ENCODE data around the gene HRH3.

HRH3 gene

DNA sequence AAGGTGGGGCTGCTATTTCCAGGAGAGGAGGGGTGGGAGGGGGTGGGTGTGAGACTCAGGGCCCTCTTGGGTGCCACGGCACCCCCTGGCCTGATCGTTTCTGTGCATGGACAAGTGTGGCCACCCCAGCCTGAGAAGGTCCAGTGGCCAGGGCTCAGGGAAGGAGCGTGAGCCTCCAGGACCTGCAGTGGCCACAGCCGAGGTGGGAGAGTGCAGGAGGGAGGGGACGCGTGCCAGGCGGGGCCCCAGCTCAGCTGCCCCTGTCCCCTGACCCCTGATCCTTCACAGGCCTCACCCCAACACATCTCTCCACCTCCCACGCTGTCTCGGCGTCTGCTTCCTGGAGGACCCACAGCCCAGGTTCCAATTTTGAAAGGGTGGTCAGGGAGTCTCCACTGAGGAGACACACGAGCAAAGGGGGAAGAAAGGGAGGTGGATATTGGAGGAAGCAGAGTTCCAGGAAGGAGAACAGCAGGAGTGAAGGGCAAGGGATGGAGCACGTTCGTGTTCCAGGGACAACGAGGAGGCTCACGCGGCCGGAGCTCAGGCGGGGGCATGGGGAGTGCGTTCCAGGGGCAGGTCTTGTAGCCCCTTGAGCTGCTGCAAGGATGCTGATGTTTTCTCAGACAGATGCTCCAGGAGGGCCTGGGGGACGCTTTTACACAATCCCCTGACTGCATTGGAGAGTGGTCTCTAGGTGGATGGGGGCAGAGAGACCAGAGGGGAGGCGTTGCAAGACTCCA is 4.2 kb upstream of the HRH3 start:
- TF ChIP-seq, protein P1, sequence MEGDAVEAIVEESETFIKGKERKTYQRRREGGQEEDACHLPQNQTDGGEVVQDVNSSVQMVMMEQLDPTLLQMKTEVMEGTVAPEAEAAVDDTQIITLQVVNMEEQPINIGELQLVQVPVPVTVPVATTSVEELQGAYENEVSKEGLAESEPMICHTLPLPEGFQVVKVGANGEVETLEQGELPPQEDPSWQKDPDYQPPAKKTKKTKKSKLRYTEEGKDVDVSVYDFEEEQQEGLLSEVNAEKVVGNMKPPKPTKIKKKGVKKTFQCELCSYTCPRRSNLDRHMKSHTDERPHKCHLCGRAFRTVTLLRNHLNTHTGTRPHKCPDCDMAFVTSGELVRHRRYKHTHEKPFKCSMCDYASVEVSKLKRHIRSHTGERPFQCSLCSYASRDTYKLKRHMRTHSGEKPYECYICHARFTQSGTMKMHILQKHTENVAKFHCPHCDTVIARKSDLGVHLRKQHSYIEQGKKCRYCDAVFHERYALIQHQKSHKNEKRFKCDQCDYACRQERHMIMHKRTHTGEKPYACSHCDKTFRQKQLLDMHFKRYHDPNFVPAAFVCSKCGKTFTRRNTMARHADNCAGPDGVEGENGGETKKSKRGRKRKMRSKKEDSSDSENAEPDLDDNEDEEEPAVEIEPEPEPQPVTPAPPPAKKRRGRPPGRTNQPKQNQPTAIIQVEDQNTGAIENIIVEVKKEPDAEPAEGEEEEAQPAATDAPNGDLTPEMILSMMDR (IDR thresholded peaks at IDR 0.05; ENCODE audit: low read depth, low read length, missing control alignments): no peak

DNA sequence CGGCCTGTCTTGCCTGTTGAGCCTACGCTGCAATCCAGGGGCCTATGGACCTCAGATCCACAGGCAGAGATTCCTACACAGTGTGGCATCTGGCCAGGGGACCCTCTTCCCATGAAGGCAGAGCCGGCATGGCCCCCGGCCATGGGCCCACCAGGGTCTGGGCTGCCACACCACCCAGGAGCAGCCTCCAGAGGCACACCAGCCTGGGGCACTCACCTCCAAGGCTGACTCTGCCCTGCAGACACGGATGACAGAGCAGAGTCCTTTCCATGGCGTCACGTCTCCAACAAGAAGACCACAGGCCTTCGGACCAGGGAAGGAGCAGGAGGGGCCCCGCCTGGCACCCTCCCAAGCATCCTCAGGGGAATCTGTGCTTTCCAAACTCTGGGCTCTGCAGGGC is 3.5 kb upstream of the HRH3 start:
- TF ChIP-seq, protein P1 (IDR thresholded peaks at IDR 0.05; ENCODE audit: low read depth, low read length, missing control alignments): no peak

More for the DNA sequence above, 4.2 kb upstream of the HRH3 start:
- H3K4me3 ChIP-seq (replicated peaks; ENCODE audit: low read depth, low read length): no peak overlapping the region
- DNase-seq (ENCODE audit: extremely low read depth, low read depth): no peak

GRCh38 chr20:62222972-62223371 is 2.9 kb upstream of the HRH3 start:
- DNase-seq (ENCODE audit: extremely low read depth, low read depth): no peak
- TF ChIP-seq, protein P1 (IDR thresholded peaks at IDR 0.05; ENCODE audit: low read depth, low read length, missing control alignments): no peak

More for the DNA sequence above, 3.5 kb upstream of the HRH3 start:
- H3K4me3 ChIP-seq (replicated peaks; ENCODE audit: low read depth, low read length): no peak overlapping the region
- DNase-seq (ENCODE audit: extremely low read depth, low read depth): no peak

DNA sequence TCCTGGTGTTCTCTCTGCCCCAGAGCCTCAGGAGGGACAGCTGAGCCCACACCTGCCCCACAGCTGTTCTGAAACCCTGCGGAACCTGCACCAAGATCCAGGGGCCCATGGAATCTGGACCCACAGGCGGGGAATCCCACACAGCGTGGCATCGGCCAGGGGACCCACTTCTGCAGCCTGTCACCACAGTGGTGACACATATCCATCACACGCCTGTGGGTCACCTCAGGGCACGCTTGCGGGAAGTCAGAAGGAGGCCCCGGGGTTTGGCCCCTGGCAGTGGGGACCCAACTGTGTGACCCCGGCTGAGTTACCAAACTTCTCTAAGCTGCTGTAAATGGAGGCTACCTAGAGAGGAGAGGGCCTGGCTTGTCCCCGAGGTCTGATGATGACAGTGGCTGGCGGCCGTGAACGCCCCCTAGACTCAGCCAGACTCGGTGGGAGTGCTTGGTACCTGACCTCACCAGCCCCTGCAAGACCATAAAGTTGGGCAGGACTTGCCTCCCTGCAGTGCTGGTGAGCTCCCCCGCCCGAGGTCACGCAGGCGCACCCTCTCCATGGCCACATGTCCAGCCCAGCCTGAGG is 2.3 kb upstream of the HRH3 start:
- no peak for DNase-seq (ENCODE audit: extremely low read depth, low read depth)
- TF ChIP-seq, protein P1 (IDR thresholded peaks at IDR 0.05; ENCODE audit: low read depth, low read length, missing control alignments): no peak
- H3K4me3 ChIP-seq (replicated peaks; ENCODE audit: low read depth, low read length): no peak overlapping the region

More at GRCh38 chr20:62222972-62223371, 2.9 kb upstream of the HRH3 start:
- H3K4me3 ChIP-seq (replicated peaks; ENCODE audit: low read depth, low read length): no peak overlapping the region

DNA sequence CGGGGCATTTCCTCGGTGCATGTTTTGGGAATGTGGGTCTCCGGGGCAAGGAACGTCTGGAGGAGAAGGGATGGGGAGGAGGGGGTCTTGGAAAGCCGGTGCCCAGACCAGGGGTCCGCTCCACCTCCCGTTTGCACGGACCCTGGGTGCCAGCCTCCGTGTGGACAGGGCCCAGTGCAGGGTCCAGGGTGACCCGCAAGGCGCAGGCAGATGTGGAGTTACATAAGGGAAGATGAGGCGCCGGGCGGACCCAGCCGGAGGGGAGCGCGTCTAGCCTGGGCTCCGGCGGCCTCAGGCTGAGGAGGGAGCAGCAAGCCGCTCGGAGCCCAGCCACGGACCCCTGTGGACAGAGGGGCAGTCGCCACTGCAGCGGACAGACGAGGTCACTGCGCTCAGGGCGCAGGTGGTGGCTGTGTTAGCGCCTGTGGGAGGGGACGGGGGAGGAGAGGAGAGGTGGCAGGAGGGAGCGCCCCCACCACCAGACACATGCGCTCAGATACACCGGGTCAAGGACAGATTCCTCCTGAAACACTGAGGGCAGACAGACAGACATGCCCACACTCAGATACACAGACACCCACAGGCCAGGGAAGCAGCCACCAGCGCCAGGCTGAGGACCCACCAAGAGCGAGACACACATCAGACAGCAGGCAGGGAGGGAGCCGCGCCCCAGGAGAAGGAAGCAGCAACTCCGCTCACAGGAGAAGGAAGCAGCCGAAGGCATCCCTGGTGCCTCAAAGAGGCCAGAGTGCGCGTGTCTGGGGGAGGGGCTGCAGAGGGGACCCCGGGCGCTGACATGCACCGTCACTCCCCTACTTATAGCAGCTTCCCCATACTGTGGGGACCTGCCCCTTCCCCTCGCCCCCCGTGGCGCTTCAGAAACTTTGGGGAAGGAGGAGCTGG is 839 bp upstream of the HRH3 start:
- no peak overlapping the region for H3K4me3 ChIP-seq (replicated peaks; ENCODE audit: low read depth, low read length)
- TF ChIP-seq, protein P1 (IDR thresholded peaks at IDR 0.05; ENCODE audit: low read depth, low read length, missing control alignments): no peak
- DNase-seq (ENCODE audit: extremely low read depth, low read depth): no peak

- TF ChIP-seq, protein P1 (IDR thresholded peaks at IDR 0.05; ENCODE audit: low read depth, low read length, missing control alignments): no peak
- DNase-seq (ENCODE audit: extremely low read depth, low read depth): no peak
- no peak overlapping the region for H3K4me3 ChIP-seq (replicated peaks; ENCODE audit: low read depth, low read length)
Measured at GRCh38 chr20:62219101-62219991, 732 bp downstream of the HRH3 start.

Data from HFF-Myc (cell line).